LNCAP (cell line): ENCODE data around the gene MUL1.

Experiments used
- CTCF ChIP-seq: fragments of 450-650 bp; IDR thresholded peaks from 2 replicates; pipeline ENCODE4 v1.5.1; 2017; ENCODE audit warnings: mild to moderate bottlenecking

Gene MUL1

GRCh38 chr1:20474333-20474975, 33.5 kb downstream of the MUL1 start:
- no peak for TF ChIP-seq CTCF

GRCh38 chr1:20473894-20474293, 34.1 kb downstream of the MUL1 start:
- TF ChIP-seq CTCF, result no peak

DNA sequence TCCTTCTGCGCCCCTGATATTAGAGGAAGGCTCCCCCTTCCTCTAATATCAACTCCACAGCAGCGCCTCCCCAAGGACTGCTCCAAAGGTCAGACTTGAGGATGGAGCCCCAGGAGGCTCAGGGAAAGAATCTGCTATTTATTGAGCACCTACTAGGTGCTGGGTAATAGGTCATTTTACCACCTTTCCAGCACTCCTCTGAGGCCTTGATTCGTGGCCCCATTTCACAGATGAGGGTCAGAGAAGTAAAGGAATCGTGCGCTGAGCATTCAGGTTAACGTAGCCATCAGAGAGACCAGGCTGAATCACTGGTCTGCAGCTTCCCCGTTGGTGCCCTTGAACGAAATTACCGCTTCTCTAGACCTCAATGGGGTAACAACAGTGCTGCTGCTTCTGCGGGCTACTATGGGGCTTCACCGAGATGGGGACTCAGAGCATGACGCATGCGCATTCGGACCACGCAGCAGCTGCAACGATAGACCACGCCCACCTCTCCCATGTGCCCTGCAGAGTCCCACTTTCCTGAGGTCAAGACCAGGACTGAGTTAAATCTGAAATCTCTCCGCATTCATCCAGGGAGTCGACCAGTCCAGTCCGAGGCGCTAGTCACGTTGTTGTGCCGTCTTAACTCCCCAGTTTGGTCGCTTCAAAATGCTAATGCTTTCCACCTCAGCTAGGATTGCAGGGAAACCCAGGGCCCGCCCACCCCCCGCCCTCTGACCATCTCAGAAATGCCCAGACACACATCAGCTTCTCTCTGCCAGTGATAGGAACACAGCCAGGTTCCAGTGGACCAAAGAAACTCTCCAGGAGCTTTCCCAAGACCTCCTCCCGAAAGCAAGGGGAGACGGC, 34.9 kb downstream of the MUL1 start:
- no peak for TF ChIP-seq CTCF

GRCh38 chr1:20472121-20472520, 35.8 kb downstream of the MUL1 start:
- no peak for TF ChIP-seq CTCF

DNA sequence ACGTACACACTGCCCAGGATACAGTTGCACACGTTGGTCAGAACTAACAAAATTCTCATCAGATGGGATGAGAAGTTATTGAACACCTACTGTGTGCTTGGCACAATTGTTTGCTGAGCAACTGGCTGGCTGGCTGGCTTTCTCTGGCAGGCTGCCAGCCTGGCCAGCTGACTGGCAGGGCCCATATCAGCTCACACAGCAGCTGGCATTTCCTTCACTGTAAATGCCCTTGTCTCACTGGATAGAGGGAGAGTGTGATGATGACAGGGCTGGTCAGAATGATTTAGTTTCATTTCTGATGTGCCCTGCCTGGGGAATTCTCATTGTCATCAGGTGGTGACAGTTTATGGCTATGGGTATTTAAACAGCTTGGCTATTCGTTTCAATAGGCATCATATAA, 37.8 kb downstream of the MUL1 start:
- TF ChIP-seq CTCF, result no peak

DNA sequence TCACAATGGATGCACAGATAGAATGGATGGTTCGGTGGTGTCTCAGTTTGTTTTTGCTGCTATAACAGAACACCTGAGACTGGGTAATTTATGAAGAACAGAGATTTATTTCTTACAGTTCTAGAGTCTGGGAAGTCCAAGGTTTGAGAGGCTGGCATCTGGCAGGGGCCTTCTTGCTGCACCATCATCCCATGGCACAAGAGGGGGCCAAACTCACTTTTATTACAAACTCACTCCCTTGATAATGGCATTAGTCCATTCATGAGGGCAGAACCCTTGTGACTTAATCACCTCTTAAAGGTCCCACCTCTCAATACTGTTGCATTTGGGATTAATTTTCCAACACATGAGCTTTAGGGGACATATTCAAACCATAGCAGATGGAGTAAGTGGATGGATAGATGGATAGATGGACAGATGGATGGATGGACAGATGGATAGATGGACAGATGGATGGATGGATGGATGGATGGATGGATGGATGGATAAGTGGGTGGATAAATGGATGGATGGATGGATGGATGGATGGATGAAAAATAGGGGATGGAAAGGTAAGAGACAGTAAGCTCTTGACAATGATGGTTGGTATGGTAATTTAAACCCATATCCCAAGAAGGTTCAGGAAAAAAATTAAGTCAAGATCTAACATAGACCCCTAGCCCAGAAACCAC, 38.4 kb downstream of the MUL1 start:
- TF ChIP-seq CTCF, result no peak

- no peak for TF ChIP-seq CTCF
Measured at GRCh38 chr1:20466273-20466672, 41.7 kb downstream of the MUL1 start.
